ENCODE data around the gene RPRD2. TPM values are rescaled to one million over a fixed set of nuclear protein-coding genes. Genes with fewer than 3 reads are reported as not detected.

RPRD2 gene
- total and polyA plus RNA-seq, 9 of the 15 experiments (the other 6 are each of a cell fraction or from before 2014, with no cell fraction given) = 1.5 to 21.6 (median 7.7) TPM

- Histone ChIP-seq H3K9me3 (replicated peaks; ENCODE audit: control insufficient read depth, insufficient read depth, low read depth, low read length) (no peaks in the 10 kb centered on the region), H3K27me3 (ENCODE audit: control insufficient read depth in 2 of 2, insufficient read depth in 2 of 2, low read length in 2 of 2) (no peaks in the 10 kb centered on the region), H3K79me2 (ENCODE audit: control insufficient read depth, insufficient read depth, low read length) (peaks cover 13% of the 10 kb centered on the region; the same call in 1 of the 3 replicates), H2AFZ (ENCODE audit: low read depth, low read length) (peak overlapping the region; percentile 77), H3K36me3 (ENCODE audit: control insufficient read depth, insufficient read depth, low read length) (peaks cover 19% of the 10 kb centered on the region; the same call in 2 of the 3 replicates), H4K20me1 (replicated peaks; ENCODE audit: control insufficient read depth, insufficient read depth, low read length) (no peaks in the 10 kb centered on the region), H3K9me1 (ENCODE audit: control insufficient read depth, insufficient read depth, low read length) (no peaks in the 10 kb centered on the region), H3K4me2 (ENCODE audit: insufficient read depth, low read length) (peak overlapping the region; percentile 81), H3K4me1 (replicated peaks in 1 of 2; ENCODE audit: control insufficient read depth in 2 of 2, insufficient read depth in 2 of 2, low read length in 2 of 2) (peaks cover 28 to 32% of the 10 kb centered on the region in 2 experiments; a peak in 4 of 5 replicates), H3K9ac (ENCODE audit: insufficient read depth in 1 of 2, low read depth in 2 of 2, low read length in 2 of 2) (peak overlapping the region; percentile 57 to 82; a peak in 3 of 4 replicates), H3K27ac (ENCODE audit: extremely low read depth, low read depth, low read length) (peak overlapping the region; percentile 45), H3K4me3 (peak overlapping the region; percentile 43)
- WGBS (ENCODE audit: insufficient coverage, low coverage, missing lambda C conversion rate) = 5% methylated on average over 4 of the region's 4 CpGs
- FAIRE-seq = peak; percentile 67
- BruUV-seq (replicated peaks) = TSS peak; percentile 40
- peak in 2 of 4 experiments; percentile 32 to 68 for DNase-seq (ENCODE audit: extremely low read depth in 1 of 4, low spot score in 3 of 4)
- intact Hi-C loops (cut with micrococcal nuclease) (loop anchor here (2.0 to 5.0 kb wide), 2 partner anchors 30 to 54 kb away; no protein-coding TSS in a partner anchor), in situ Hi-C loops (cut with MboI) (no loop called here)
- CTCF ChIA-PET (ENCODE audit: low intra/inter-chr PET ratio) = interaction anchor here (0.8 to 1.3 kb wide), 3 partner anchors 50 to 260 kb away, joined by 3 to 10 read pairs (median 7); no protein-coding TSS in a partner anchor
- POLR2A ChIA-PET = interaction anchor here (0.6 to 2.9 kb wide), 13 partner anchors 10 to 541 kb away, joined by 3 to 18 read pairs (median 3); partner anchors contain the start of gene TARS2
- ATAC-seq = peak; percentile 35
- 0 out of 2 replicates have a peak, but pooled peaks have one; percentile 10 for TF ChIP-seq JUND (IDR thresholded peaks at IDR 0.05; ENCODE audit: borderline replicate concordance, low read depth, low read length)
- TF ChIP-seq JUND (tag; IDR thresholded peaks at IDR 0.05; ENCODE audit: borderline replicate concordance, low read depth, low read length) = no peak; the same call in 2 of the 3 replicates
- TF ChIP-seq ILK (tag; IDR thresholded peaks at IDR 0.05; ENCODE audit: borderline replicate concordance, low read depth) = no peak
- no peak for TF ChIP-seq GATAD2A (IDR thresholded peaks at IDR 0.05)
- no peak for TF ChIP-seq CHD1 (IDR thresholded peaks at IDR 0.05; ENCODE audit: low read length)
- no peak for TF ChIP-seq NFRKB (IDR thresholded peaks at IDR 0.05; ENCODE audit: low read depth)
- TF ChIP-seq CCAR2 (IDR thresholded peaks at IDR 0.05; ENCODE audit: low read depth, low read length) = no peak
- no peak for TF ChIP-seq ZNF133 (CRISPR knock-in tag; IDR thresholded peaks at IDR 0.05)
- TF ChIP-seq MTF1 (CRISPR knock-in tag; IDR thresholded peaks at IDR 0.05; ENCODE audit: borderline replicate concordance) = no peak
- TF ChIP-seq ZBTB12 (CRISPR knock-in tag; IDR thresholded peaks at IDR 0.05) = no peak
- no peak for TF ChIP-seq LEF1 (IDR thresholded peaks at IDR 0.05)
- no peak for TF ChIP-seq MAZ (CRISPR knock-in tag; conservative IDR thresholded peaks at IDR 0.05 in 1 of 2, IDR thresholded peaks at IDR 0.05 in 1 of 2)
- no peak for TF ChIP-seq SNIP1 (IDR thresholded peaks at IDR 0.05; ENCODE audit: low read depth)
- no peak for TF ChIP-seq THRB (CRISPR knock-in tag; conservative IDR thresholded peaks at IDR 0.05)
- no peak for TF ChIP-seq ATF6 (CRISPR knock-in tag; IDR thresholded peaks at IDR 0.05)
- TF ChIP-seq CBFA2T3 (IDR thresholded peaks at IDR 0.05) = no peak
- no peak for TF ChIP-seq SMAD2 (IDR thresholded peaks at IDR 0.05; ENCODE audit: low read depth, low read length)
- TF ChIP-seq RAD21 (CRISPR knock-in tag; conservative IDR thresholded peaks at IDR 0.05 in 1 of 2, IDR thresholded peaks at IDR 0.05 in 1 of 2) = peak; percentile 59 to 78
These were observed 152.7 kb downstream of the RPRD2 start for GRCh38 chr1:150516616-150517015.
